Urothelium cell line (cell line): ENCODE data around the gene PHOX2A.

Experiments used
- DNase-seq: peaks from one replicate; pipeline ENCODE4 v3.0.0; 2011; ENCODE audit warnings: low spot score, mixed read lengths
- FAIRE-seq: peaks from 2 replicates; lab custom pipeline; 2011; peaks lifted over from hg19 to GRCh38; lab: Jason Lieb, UNC

The PHOX2A gene

DNA sequence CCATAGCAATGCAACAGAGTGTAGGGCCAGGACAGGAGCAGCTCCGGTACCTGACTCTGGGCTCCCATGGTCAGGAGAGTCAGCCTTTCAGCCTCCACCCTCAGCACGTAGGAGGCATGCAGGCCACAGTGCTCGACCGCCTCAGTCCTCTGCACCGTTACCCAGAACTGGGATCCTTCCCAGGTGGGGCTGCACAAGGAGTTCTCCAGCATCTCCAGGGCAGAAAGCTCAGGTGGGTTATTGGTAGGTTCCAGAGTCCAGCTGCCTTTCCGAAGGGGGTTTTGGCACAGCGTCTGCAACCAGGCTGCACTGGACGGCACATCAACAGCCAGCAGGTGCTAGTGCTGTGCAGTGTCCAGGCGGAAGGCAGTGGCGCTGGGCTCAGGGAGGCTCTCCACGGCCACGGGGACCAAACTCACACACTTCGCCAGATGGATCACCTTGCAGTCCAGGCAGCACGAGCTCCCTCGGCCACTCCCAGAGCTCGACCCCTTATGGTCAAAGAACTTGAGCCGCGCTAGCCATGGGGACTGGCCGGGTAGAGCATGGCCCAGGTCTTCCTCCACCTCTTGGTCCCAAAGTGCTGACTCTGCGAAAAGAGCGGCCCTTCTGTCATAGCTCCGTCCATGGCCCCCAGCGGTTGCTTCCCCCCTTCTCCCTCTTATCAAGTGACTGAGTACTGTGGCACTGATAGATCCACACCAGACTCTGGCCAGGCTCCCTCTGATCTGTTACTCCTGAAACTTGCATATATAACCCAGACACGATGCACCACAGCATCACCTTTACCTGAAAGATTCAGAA lies 6.9 kb upstream of the PHOX2A start:
- no peak for DNase-seq
- FAIRE-seq, result no peak

GRCh38 chr11:72249961-72250360 lies 6.0 kb upstream of the PHOX2A start:
- no peak for DNase-seq
- no peak for FAIRE-seq

DNA sequence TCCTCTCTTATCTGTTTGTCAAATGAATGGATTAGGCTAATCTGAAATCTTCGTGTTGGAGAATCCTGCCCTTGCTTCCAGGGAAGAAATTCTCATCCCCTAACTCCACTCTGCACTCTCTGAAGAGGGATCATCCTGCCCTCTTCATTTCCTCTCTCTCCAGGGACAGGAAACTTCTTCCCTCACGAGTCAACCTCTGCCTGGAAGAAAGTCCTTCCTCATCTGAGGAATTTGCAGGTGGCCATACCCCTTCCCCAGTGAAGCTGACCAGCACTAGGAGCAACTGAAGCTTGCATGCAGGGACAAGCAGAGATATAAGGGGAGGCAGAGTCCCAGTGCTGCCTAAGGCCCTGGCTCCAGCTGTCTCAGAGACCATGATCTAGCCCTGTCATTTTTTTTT lies 3.6 kb upstream of the PHOX2A start:
- no peak for FAIRE-seq

DNA sequence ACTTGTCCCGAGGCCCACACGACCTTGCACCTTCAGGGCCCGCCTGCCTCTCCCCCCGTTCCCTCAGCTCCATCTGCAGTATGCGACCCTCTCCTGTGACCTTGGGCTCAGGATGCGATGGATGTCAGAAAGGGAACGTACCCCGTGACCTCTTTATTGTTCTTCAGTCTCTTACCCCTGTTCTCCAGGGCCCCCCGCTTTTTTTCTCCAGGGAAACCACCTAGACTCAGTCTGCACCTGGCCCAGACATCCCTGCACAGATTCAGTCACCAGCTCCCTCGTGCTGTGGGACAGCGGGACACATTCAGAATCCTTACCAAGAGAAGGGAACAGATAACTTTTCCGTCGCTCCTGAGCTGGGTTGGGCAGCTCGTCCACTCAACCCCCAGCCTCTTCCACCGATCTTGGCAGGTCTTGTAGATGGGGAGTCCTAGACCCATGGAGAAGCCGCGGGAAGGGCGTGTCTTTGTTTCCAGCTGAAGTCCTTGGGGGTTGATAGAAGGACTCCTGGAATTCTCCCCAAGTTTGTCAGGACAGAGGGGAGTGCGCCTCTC lies 1.4 kb upstream of the PHOX2A start:
- DNase-seq (no peak), FAIRE-seq (no peak)

More for the DNA sequence above, 3.6 kb upstream of the PHOX2A start:
- no peak for DNase-seq

DNA sequence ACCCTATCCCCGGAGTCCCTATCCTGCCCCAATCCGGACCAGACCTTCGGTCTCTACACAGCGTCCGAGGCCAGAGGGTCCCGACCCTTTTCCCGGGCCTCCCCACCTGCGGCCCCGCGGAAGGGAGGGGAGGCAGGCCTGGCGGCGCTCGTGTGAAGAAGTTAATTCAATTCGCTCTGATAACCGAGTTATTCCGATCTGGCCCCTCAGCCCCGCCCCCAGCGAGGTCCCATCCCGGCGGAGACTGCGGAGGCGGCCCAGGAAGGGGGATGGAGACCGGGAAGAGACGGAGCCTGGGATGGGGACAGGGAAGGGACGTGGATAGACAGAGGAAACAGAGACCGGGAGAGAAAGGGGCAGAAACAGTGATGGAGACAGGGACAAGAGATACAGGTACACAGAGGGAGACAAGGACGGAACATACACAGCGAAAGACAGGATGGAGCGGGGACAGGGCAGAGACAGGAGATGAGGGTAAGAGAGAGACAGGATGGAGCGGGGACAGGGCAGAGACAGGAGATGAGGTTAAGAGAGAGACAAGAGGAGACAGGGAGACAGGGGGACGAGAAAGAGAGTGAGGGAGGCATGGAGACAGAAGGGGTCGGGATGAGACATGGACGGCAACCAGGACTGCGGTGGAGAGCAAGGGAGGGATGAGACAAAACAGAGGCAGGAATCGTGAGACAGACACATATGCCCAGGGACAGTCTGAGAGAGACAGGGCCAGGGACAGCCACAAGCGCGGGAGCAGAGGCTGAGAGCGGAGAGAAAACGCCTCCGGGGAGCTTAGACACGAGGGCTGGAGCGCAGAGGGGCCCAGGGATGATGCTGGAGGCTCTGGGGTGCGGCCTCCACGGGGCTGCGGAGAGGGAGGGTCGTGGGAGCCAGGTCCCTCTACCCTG lies 636 bp upstream of the PHOX2A start:
- DNase-seq, result no peak
- FAIRE-seq, result no peak

- FAIRE-seq, result no peak
- no peak for DNase-seq
These were observed 560 bp downstream of the PHOX2A start for GRCh38 chr11:72243173-72244059.

DNA sequence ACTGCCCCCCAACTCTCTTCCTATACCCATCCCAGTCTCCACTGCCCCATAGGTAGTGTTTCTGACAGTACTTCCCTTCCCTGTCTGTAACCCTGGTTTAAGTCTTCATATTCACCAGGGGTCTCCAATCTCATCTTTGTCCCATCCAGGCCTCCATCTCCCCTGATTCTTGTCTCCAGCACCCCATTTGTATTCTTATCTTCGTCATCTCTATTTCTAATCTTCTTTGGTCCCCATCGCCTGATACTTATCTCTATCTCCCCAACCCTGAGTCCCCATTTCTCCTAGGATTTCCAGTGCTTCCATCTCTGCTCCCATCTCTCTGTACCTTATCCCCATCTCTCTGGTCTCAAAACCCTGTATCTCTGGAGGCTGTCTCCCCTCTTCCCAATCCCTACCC lies 1.8 kb downstream of the PHOX2A start:
- FAIRE-seq, result no peak
- no peak for DNase-seq

GRCh38 chr11:72241291-72241781 lies 2.6 kb downstream of the PHOX2A start:
- FAIRE-seq, result no peak
- DNase-seq, result no peak

DNA sequence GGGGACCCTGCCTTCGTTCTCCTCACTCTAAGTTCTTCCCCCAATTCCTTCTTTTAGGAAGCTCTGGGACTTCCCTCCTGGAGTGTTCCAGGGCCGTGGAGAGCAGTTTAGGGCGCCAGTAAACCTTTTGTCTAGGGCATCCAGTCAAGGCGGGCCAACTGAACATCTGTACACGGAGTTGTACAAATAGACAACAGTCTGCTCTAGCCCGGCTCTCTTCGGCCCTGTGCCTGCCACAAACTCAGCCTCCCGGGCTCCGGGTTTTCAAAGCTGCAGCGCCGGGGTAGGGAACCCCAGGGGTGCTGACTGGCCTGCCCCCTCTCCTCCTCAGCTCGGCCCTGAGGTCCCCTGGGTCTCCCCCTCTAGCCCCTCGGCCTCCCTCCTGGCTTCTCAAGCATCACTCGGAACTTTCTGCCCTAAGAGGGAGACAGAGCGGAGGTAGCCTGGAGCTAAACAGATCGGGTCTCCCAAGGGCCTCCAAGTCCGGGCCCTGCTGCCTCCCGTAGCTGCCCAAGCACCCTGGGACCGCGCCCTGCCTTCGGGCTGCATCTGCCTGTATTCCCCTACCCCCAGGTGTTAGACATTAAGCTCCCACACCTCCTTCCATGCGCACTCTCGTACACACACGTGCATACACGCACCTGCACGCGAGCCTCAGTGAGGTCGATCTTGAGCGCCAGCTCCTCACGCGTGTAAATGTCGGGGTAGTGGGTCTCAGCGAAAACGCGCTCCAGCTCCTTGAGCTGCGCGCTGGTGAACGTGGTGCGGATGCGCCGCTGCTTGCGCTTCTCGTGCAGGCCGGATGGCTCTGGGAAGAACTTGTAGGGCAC lies 3.3 kb downstream of the PHOX2A start:
- DNase-seq (no peak), FAIRE-seq (peak; percentile 27)

DNA sequence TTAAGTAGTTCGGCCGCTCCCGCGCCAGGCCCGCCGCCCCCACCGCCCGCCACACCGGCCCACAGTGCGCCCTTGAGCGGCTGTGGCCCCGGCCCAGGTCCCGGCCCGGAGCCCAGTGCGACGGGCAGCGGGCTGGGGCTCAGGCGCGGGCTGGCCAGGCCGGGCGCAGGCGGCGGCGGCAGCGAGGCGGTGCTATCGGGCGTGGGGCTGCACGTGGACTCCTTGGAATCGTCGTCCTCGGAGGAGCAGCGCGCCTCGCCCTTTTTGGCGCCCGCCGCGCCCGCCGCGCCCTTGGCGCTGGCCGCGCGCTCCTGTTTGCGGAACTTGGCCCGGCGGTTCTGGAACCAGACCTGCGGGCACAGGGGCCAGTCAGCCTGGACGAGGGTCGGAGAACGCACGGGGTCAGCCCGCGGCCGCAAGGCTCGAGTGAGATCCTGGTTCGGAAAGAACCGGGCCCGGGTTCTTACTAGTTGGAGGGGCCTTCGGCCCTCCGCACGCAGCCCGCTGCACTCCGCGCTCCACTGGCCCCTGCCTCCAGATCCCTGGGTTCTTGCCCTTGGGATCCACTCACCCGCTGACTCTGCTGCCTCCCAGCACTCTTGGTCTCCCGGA lies 4.0 kb downstream of the PHOX2A start:
- DNase-seq (no peak), FAIRE-seq (no peak)

- DNase-seq, result no peak
- no peak for FAIRE-seq
These were observed 4.6 kb downstream of the PHOX2A start for GRCh38 chr11:72239313-72239848.

- no peak for DNase-seq
- no peak for FAIRE-seq
These were observed 5.3 kb downstream of the PHOX2A start for GRCh38 chr11:72238492-72239312.

DNA sequence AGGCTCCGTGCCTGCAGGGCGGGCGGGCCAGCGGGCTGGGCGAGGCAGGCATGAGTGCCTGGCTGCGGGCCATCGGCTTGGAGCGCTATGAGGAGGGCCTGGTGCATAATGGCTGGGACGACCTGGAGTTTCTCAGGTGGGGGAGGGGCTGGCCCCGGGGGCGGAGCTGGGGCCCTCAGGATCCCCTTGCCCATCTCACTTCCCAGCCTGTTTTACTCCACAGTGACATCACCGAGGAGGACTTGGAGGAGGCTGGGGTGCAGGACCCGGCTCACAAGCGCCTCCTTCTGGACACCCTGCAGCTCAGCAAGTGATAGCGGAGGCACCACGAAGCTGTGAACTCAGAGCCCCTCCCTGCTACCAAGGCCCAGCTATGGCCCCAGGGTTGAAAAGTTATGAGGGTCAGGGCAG lies 5.9 kb downstream of the PHOX2A start:
- DNase-seq, result peak; percentile 66
- no peak for FAIRE-seq

- DNase-seq (no peak), FAIRE-seq (no peak)
These were observed 6.7 kb downstream of the PHOX2A start for GRCh38 chr11:72237112-72237931.

DNA sequence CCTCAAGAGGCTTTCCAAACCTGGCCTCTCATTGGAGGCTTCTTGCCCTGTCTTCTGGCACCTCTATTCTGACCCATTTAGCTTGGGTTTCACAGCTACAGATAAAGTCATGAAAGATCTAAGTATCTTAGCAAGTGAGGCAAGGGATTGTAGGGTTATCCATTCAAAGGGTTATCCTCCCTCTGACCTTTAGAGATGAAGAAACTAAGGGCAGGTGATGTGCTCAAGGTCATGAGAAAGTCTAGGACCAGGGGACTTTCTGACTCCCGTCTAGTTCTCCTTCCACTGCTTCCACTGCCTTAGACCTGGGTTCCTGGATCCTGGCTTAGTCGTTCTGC lies 7.2 kb downstream of the PHOX2A start:
- DNase-seq (no peak), FAIRE-seq (no peak)

DNA sequence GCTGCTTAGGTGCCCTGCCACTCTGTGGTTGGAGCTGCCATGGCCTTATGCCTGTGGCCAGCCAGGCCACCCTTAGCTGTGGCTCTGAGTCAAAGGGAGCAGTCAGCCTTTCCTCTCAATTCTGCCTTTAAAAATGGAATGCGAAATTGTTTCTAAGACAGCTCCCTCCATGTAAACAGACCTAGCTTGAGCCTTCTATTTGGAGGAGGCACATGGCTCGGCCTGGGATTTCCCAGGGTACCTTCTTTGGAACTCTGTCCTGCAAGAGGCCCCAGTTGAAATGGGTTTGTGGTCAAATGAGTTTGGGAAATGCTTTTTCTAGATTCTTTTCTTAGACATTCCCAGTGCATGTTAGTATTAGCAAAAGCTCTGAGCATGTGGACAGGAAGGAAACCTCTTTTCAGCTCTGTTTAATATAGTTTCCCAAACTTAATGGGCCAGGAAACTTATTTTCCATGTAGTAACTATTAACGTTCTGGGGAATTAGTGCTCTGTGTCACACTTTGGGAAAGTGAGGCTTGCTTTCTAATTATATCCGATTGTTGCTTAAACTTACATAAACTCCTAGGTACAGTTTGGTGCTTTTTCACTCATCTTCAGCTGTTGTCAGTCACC lies 7.8 kb downstream of the PHOX2A start:
- FAIRE-seq, result no peak
- no peak for DNase-seq
